Activated B cell treated with CpG ODN at 0.5 μM for 24 hours (primary cell): ENCODE measurements around the gene CTDSPL2. TPM values are rescaled to one million over a fixed set of nuclear protein-coding genes. Genes with fewer than 3 reads are reported as not detected.

Experiments used
- ATAC-seq: fragments of 200-7000 bp; cut with Tn5 transposase; one replicate; pipeline ENCODE4 v1.10.0; 2021; ENCODE audit warnings: low read depth, mild to moderate bottlenecking, moderate library complexity
- CTCF ChIA-PET: fragments of 350-600 bp; sonication (Branson Sonifier 250); formaldehyde crosslinking; loops from one replicate; lab custom pipeline; 2021; ENCODE audit warnings: antibody characterized with exemption; lab: Charles Lee
- POLR2A ChIA-PET: fragments of 350-600 bp; sonication (Branson Sonifier 250); formaldehyde crosslinking; loops from one replicate; lab custom pipeline; 2021; ENCODE audit warnings: antibody characterized with exemption; lab: Charles Lee
- DNase-seq: peaks from one replicate; pipeline ENCODE4 v3.0.0; 2022
- H3K27ac Mint-ChIP-seq: one replicate; pipeline ENCODE4 v1.8.0; 2020; ENCODE audit warnings: mixed read lengths
- H3K27me3 Mint-ChIP-seq: one replicate; pipeline ENCODE4 v1.8.0; 2021; ENCODE audit warnings: mixed read lengths
- H3K36me3 Mint-ChIP-seq: one replicate; pipeline ENCODE4 v1.8.0; 2021; ENCODE audit warnings: low read depth, mixed read lengths
- H3K4me1 Mint-ChIP-seq: one replicate; pipeline ENCODE4 v1.8.0; 2021; ENCODE audit warnings: mixed read lengths
- H3K4me3 Mint-ChIP-seq: one replicate; pipeline ENCODE4 v1.8.0; 2020; ENCODE audit warnings: mild to moderate bottlenecking, mixed read lengths
- H3K9me3 Mint-ChIP-seq: one replicate; pipeline ENCODE4 v1.8.0; 2020; ENCODE audit warnings: mixed read lengths
- intact Hi-C: fragments of 100-400 bp; cut with micrococcal nuclease; formaldehyde crosslinking; loops from one replicate; pipeline ENCODE4 v1.15.1; 2024
- total RNA-seq: library from RNA; stranded (reverse); gene quantifications from 2 replicates; pipeline ENCODE4 v1.2.3, GENCODE V29; 2022
- TF ChIP-seq, protein P1 (sequence below): fragments of 200-600 bp; IDR thresholded peaks from one replicate; pipeline ENCODE4 v1.8.0; 2022; ENCODE audit warnings: antibody characterized with exemption, mild to moderate bottlenecking

The CTDSPL2 gene
- total RNA-seq, 1 donor from 2014 or later = 46.8 TPM

DNA sequence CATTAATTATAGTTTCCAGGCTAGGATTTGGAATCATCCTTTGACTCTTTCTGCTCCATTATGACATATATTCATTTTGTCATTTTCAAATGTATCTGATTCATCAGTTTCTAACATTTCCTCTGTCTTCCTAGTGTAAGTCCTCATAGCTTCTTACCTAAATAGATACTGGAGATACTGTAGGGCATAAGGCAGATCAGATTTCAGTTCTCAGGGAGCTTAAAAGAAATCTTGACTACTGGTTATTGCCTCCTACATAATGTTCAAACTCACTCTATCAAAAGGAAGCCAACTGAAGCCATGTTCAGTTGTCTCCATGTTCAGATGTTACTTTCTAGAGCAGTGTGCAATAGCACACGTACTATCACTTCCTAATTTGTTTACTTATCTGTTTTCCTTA is 29.6 kb upstream of the CTDSPL2 start:
- Mint-ChIP-seq H3K27me3 (no peaks in the 10 kb centered on the region), H3K27ac (no peak overlapping the region), H3K9me3 (no peaks in the 10 kb centered on the region), H3K36me3 (peaks cover 25% of the 10 kb centered on the region), H3K4me1 (peaks cover 2% of the 10 kb centered on the region), H3K4me3 (no peak overlapping the region)
- ATAC-seq (no peak), DNase-seq (no peak)
- TF ChIP-seq, protein P1, sequence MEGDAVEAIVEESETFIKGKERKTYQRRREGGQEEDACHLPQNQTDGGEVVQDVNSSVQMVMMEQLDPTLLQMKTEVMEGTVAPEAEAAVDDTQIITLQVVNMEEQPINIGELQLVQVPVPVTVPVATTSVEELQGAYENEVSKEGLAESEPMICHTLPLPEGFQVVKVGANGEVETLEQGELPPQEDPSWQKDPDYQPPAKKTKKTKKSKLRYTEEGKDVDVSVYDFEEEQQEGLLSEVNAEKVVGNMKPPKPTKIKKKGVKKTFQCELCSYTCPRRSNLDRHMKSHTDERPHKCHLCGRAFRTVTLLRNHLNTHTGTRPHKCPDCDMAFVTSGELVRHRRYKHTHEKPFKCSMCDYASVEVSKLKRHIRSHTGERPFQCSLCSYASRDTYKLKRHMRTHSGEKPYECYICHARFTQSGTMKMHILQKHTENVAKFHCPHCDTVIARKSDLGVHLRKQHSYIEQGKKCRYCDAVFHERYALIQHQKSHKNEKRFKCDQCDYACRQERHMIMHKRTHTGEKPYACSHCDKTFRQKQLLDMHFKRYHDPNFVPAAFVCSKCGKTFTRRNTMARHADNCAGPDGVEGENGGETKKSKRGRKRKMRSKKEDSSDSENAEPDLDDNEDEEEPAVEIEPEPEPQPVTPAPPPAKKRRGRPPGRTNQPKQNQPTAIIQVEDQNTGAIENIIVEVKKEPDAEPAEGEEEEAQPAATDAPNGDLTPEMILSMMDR = no peak
- ChIA-PET CTCF (no interaction called here), POLR2A (interaction anchor here (1.0 kb wide), 1 partner anchor 30 kb away, joined by 3 read pairs; the partner anchor contains the start of gene CTDSPL2)
- intact Hi-C loops = no loop called here

DNA sequence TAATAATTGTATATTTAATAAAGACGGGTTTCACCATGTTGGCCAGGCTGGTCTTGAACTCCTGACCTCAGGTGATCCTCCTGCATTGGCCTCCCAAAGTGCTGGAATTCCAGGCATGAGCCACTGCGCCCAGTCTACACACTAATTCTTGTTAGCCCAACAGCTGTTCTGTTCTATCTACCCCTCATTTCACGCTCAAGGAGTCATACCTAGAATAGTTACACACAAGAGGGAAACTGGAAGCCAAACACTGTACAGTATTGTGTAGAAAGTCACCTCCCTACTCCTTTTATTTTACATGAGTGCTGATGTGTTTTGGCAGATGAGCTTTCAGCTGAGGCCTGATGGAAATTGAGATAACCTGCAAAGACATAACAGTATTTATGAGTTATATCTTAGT is 13.4 kb upstream of the CTDSPL2 start:
- no peak for ATAC-seq
- H3K36me3 Mint-ChIP-seq = peaks cover 15% of the 10 kb centered on the region

DNA sequence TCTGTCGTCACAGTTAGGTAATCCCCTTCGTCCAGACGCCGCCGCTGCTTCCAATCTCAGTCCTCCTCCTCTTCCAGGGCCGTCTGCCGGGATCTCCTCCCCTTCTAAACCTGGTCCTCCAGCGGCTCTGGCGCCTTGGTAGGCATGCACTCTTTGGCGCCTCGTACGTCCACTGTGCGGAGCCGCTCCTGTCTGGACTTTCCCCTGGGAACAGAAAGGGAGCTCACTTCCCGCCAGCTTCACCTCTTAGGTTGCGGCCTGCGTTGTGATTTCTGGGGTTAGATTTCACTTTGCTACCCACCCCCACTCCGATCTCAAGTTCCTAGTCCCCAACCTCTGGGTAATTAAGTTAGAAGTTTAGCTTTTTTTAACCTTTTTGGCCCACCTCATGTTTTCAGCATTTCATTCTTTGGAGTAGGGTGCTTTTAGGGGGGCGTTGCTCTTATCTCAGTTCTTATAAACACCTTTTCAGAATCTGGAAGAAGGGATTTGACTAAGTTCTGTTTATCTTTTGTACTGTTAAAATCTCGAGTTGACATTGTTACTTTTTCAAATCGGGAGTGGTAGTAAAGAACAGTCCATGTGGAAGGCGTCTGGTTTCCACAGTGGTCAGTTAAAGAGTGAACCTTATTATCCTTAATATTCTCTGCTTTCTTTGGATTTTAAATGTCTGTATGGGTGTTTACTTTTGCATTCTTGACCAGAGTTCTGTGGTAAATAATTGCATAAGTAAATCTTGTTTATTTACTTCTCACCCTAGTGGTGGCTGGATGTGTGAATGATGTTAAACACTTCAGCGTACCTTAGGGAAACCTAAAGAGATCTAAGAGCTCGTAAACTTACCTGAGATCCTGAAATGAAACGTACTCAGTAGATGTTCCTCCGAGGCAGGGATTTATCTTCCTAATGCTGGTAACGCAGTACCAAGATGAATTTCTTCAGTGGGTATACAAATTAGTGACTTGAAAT is 611 bp downstream of the CTDSPL2 start:
- peak overlapping the region; percentile 99 for H3K27ac Mint-ChIP-seq
- H3K9me3 Mint-ChIP-seq = no peaks in the 10 kb centered on the region
- TF ChIP-seq, protein P1 = no peak
- ChIA-PET CTCF (interaction anchor here (1.2 to 1.5 kb wide), 3 partner anchors 69 to 140 kb away, joined by 3 read pairs; partner anchors contain the start of gene GOLM2), POLR2A (interaction anchor here (0.9 to 3.4 kb wide), 4 partner anchors 18 to 140 kb away, joined by 3 to 32 read pairs (median 6); partner anchors contain the start of genes EIF3J and GOLM2)
- DNase-seq = no peak
- peaks cover 41% of the 10 kb centered on the region for H3K4me1 Mint-ChIP-seq
- no peaks in the 10 kb centered on the region for H3K27me3 Mint-ChIP-seq
- ATAC-seq = peak; percentile 1
- intact Hi-C loops = loop anchor here (1.0 to 5.0 kb wide), 9 partner anchors 34 to 936 kb away; partner anchors contain the start of genes B2M, EIF3J, GOLM2 and PATL2
- H3K4me3 Mint-ChIP-seq = peak overlapping the region; percentile 100
- peaks cover 21% of the 10 kb centered on the region for H3K36me3 Mint-ChIP-seq

More for the DNA sequence above, 13.4 kb upstream of the CTDSPL2 start:
- H3K27me3 Mint-ChIP-seq = no peaks in the 10 kb centered on the region
- TF ChIP-seq, protein P1 = no peak
- no peaks in the 10 kb centered on the region for H3K4me1 Mint-ChIP-seq
- no peak for DNase-seq
- H3K4me3 Mint-ChIP-seq = no peak overlapping the region
- ChIA-PET CTCF (no interaction called here), POLR2A (interaction anchor here (0.7 kb wide), 1 partner anchor 210 kb away, joined by 3 read pairs; no protein-coding TSS in a partner anchor)
- H3K27ac Mint-ChIP-seq = no peak overlapping the region
- H3K9me3 Mint-ChIP-seq = no peaks in the 10 kb centered on the region
- intact Hi-C loops = no loop called here

DNA sequence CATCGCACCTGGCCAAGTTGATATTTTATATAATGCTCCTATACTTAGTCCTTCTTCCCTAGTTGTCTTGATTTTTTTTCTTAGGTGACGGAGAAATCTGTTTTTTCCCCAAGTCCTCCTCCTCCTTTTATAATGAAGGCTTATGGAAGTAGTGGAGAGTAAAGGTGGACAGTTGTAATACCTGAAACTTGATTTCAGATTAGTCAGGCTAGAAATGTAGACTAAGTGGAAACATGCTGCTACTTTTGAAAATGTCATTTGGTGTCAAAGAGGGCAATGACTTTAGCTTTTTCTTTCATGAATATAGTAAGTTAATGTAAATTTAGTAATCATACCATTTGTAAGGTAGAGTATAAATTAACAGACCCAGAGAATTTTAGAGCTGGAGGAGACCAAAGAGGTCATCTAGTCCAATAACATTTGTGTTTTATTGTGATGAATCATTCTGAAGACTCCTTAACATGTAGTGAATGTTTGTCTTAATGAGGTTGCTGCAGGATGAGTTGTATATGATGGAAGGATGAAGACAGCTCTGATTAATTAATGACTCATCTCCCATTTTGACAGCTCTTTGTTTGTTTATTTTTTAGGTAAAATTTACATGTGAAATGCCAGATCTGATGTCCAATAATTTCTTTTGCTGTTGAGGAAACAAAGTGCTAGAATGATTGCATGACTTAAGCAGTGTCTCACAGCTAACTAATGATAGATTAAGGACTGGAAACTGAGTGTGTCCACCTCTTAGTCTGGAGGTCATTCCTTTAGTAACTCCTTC is 8.7 kb downstream of the CTDSPL2 start:
- no peaks in the 10 kb centered on the region for H3K27me3 Mint-ChIP-seq
- POLR2A ChIA-PET = no interaction called here
- peaks cover 44% of the 10 kb centered on the region for H3K4me1 Mint-ChIP-seq
- CTCF ChIA-PET = interaction anchor here (0.6 kb wide), 1 partner anchor 91 kb away, joined by 3 read pairs; no protein-coding TSS in a partner anchor
- intact Hi-C loops = no loop called here
- TF ChIP-seq, protein P1 = no peak
- H3K36me3 Mint-ChIP-seq = peaks cover 19% of the 10 kb centered on the region
- ATAC-seq = no peak
- no peaks in the 10 kb centered on the region for H3K9me3 Mint-ChIP-seq
- no peak overlapping the region for H3K4me3 Mint-ChIP-seq
- H3K27ac Mint-ChIP-seq = no peak overlapping the region
- no peak for DNase-seq
